HCT116 (cell line): ENCODE results near the gene SPRED3. TPM values are rescaled to one million over a fixed set of nuclear protein-coding genes. Genes with fewer than 3 reads are reported as not detected.

Experiments
- ATAC-seq: fragments of 200-7000 bp; cut with Tn5 transposase; 2 replicates; pipeline ENCODE4 v1.9.1; 2020; ENCODE audit warnings: mild to moderate bottlenecking, moderate library complexity
- BruUV-seq: library from RNA; stranded (reverse); fragments of 400-500 nt; replicated peaks from 2 replicates; lab custom pipeline; 2021; lab: Mats Ljungman, UMichigan
- CTCF ChIA-PET: fragments of 300-600 bp; sonication (Branson Sonifier 250); formaldehyde crosslinking; loops from one replicate; lab custom pipeline; 2021; ENCODE audit warnings: antibody characterized with exemption; lab: Charles Lee
- POLR2A ChIA-PET: fragments of 300-600, 350-600 bp; sonication (Branson Sonifier 250); formaldehyde crosslinking; loops from one replicate; lab custom pipeline; 2021; ENCODE audit warnings: antibody characterized with exemption; lab: Charles Lee
- RAD21 ChIA-PET, 2 experiments: fragments of 300-600 bp; sonication (Branson Sonifier 250); formaldehyde crosslinking; loops; one replicate each; lab custom pipeline; 2023; ENCODE audit warnings: low total read pairs in 2 of 2; ENCODE audit not compliant: uncharacterized antibody in 2 of 2, unreplicated experiment in 2 of 2, low non-redundant PET in 1 of 2; lab: Charles Lee
- DNase-seq: peaks from one replicate; pipeline ENCODE4 v3.0.0-alpha.2; 2010; ENCODE audit warnings: low read depth, low spot score
- H2AFZ ChIP-seq: fragments of 200-600 bp; shearing (Covaris generic), sonication (generic); 2 replicates; pipeline ENCODE4 v1.6.1; 2017; ENCODE audit warnings: low read depth, mixed run types, mixed read lengths, antibody characterized with exemption, low read length; ENCODE audit not compliant: poor library complexity, severe bottlenecking
- H3K27ac ChIP-seq: 2 replicates; pipeline ENCODE4 v1.5.1; 2012; ENCODE audit warnings: low read depth, low read length
- H3K27me3 ChIP-seq: fragments of 200-600 bp; sonication (generic); 2 replicates; pipeline ENCODE4 v1.6.1; 2016; ENCODE audit warnings: mixed run types, low read length, mixed read lengths; ENCODE audit not compliant: insufficient read depth
- H3K36me3 ChIP-seq, 2 experiments: fragments of 200-500 bp in 1 of 2; fragments of 200-600 bp in 1 of 2; sonication (Bioruptor generic) in 1 of 2; sonication (generic) in 1 of 2; 2 replicates each; pipeline versions ENCODE4 v1.5.1 to v1.6.1; 2014 to 2016; ENCODE audit warnings: low read length in 2 of 2, inconsistent platforms in 1 of 2, mixed read lengths in 1 of 2, mixed run types in 1 of 2; ENCODE audit not compliant: insufficient read depth in 2 of 2, control insufficient read depth in 1 of 2
- H3K4me1 ChIP-seq, 2 experiments: fragments of 200-600 bp in 1 of 2; sonication (generic) in 1 of 2; 2 replicates each; pipeline versions ENCODE4 v1.5.1 to v1.6.1; 2012 to 2017; ENCODE audit warnings: low read length in 2 of 2, inconsistent platforms in 1 of 2, mild to moderate bottlenecking in 1 of 2, mixed read lengths in 1 of 2, mixed run types in 1 of 2, moderate library complexity in 1 of 2; ENCODE audit not compliant: insufficient read depth in 2 of 2, control insufficient read depth in 1 of 2
- H3K4me2 ChIP-seq: fragments of 200-600 bp; sonication (generic); 2 replicates; pipeline ENCODE4 v1.6.1; 2017; ENCODE audit warnings: mixed run types, low read length, mixed read lengths
- H3K4me3 ChIP-seq, 2 experiments: fragments of 200-600 bp in 1 of 2; sonication (generic) in 1 of 2; replicated peaks in 1 of 2; 2 replicates each; pipeline ENCODE4 v1.5.1; 2011 to 2016; ENCODE audit warnings: low read length in 2 of 2, control low read depth in 1 of 2, low read depth in 1 of 2, mild to moderate bottlenecking in 1 of 2, mixed read lengths in 1 of 2, mixed run types in 1 of 2
- H3K79me2 ChIP-seq: fragments of 200-600 bp; sonication (generic); 2 replicates; pipeline ENCODE4 v1.6.1; 2017; ENCODE audit warnings: mild to moderate bottlenecking, mixed run types, low read length, moderate library complexity, mixed read lengths; ENCODE audit not compliant: insufficient read depth
- H3K9ac ChIP-seq: fragments of 200-600 bp; sonication (generic); 2 replicates; pipeline ENCODE4 v1.6.1; 2016; ENCODE audit warnings: low read length, mixed read lengths
- H3K9me2 ChIP-seq: fragments of 200-600 bp; sonication (generic), shearing (Covaris generic); 2 replicates; pipeline ENCODE4 v1.6.1; 2017; ENCODE audit warnings: mixed run types, mild to moderate bottlenecking, moderate library complexity; ENCODE audit not compliant: insufficient read depth
- H3K9me3 ChIP-seq, 2 experiments: fragments of 200-500 bp in 1 of 2; fragments of 200-600 bp in 1 of 2; sonication (Bioruptor generic) in 1 of 2; sonication (generic) in 1 of 2; 2 replicates each; pipeline ENCODE4 v1.6.1; 2014 to 2017; ENCODE audit warnings: low read length in 2 of 2, mixed read lengths in 2 of 2, inconsistent platforms in 1 of 2, low read depth in 1 of 2, mild to moderate bottlenecking in 1 of 2, mixed run types in 1 of 2, moderate library complexity in 1 of 2; ENCODE audit not compliant: control insufficient read depth in 1 of 2, insufficient read depth in 1 of 2
- H4K20me1 ChIP-seq: fragments of 200-600 bp; sonication (generic), shearing (Covaris generic); 2 replicates; pipeline ENCODE4 v1.6.1; 2017; ENCODE audit warnings: mixed run types, mild to moderate bottlenecking, moderate library complexity; ENCODE audit not compliant: insufficient read depth
- CBX3 ChIP-seq: IDR thresholded peaks from 2 replicates; pipeline ENCODE4 v1.6.1; 2012; ENCODE audit warnings: low read depth
- CEBPB ChIP-seq: IDR thresholded peaks from 2 replicates; pipeline ENCODE4 v1.6.1; 2012; ENCODE audit warnings: low read depth
- ELF1 ChIP-seq: IDR thresholded peaks from 2 replicates; pipeline ENCODE4 v1.6.1; 2012; ENCODE audit warnings: low read depth, borderline replicate concordance
- JUND ChIP-seq: IDR thresholded peaks from 2 replicates; pipeline ENCODE4 v1.6.1; 2012
- RAD21 ChIP-seq: IDR thresholded peaks from 2 replicates; pipeline ENCODE4 v1.6.1; 2012; ENCODE audit warnings: low read depth, mild to moderate bottlenecking
- SIN3A ChIP-seq: IDR thresholded peaks from 2 replicates; pipeline ENCODE4 v1.6.1; 2012; ENCODE audit warnings: low read depth
- SP1 ChIP-seq: IDR thresholded peaks from 2 replicates; pipeline ENCODE4 v1.6.1; 2012; ENCODE audit warnings: low read depth
- SRF ChIP-seq: IDR thresholded peaks from 2 replicates; pipeline ENCODE4 v1.6.1; 2012; ENCODE audit warnings: low read depth
- intact Hi-C: fragments of 100-400 bp; cut with micrococcal nuclease; formaldehyde crosslinking; loops from 2 replicates; pipeline ENCODE4 v1.10.0; 2022
- total RNA-seq: library from RNA; stranded (reverse); gene quantifications from one replicate; pipeline ENCODE4 v1.2.1, GENCODE V29; 2021; ENCODE audit not compliant: unreplicated experiment
- TF ChIP-seq, protein P1 (sequence below): IDR thresholded peaks from 2 replicates; pipeline ENCODE4 v1.6.1; 2012
- TF ChIP-seq, protein P2 (sequence below): IDR thresholded peaks from 2 replicates; pipeline ENCODE4 v1.6.1; 2012
- TF ChIP-seq, protein P3 (sequence below), 3 experiments: fragments of 200-600 bp in 1 of 3; sonication (generic) in 1 of 3; IDR thresholded peaks in 2 of 3; conservative IDR thresholded peaks in 1 of 3; 2 replicates each; pipeline ENCODE4 v1.5.1; 2012 to 2017; ENCODE audit warnings: low read depth in 2 of 3, low read length in 2 of 3, antibody characterized with exemption in 1 of 3, borderline replicate concordance in 1 of 3, control low read depth in 1 of 3, mild to moderate bottlenecking in 1 of 3, mixed read lengths in 1 of 3, mixed run types in 1 of 3, moderate library complexity in 1 of 3; ENCODE audit not compliant: insufficient read depth in 1 of 3

Gene SPRED3
- total RNA-seq, 1 experiment from 2014 or later: 3.4 TPM

DNA sequence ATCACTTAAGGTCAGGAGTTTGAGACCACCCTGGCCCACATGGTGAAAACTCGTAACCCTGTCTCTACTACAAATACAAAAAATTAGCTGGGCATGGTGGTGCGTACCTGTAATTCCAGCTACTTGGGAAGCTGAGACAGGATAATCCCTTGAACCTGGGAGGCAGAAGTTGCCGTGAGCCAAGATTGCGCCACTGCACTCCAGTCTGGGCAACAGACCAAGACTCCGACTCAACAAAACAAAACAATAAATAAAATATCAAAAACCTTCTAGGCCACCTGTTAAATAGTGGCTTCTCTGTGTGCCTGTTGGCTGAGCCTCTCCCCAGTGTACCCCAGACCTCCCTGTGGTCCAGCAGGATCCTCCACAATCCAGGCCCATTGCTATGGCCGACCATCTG, 17.4 kb upstream of the SPRED3 start:
- peaks cover 9 to 14% of the 10 kb centered on the region in 2 experiments for H3K4me1 ChIP-seq
- POLR2A ChIA-PET: no interaction called here
- no peaks in the 10 kb centered on the region for H3K27me3 ChIP-seq
- no peak overlapping the region for H3K9ac ChIP-seq
- BruUV-seq: no TSS peak
- H2AFZ ChIP-seq: no peak overlapping the region
- no peaks in the 10 kb centered on the region for H3K9me2 ChIP-seq
- no peak for DNase-seq
- no peak for ATAC-seq
- RAD21 ChIA-PET: interaction anchor here in 1 of 2 experiments (0.6 kb wide), 1 partner anchor 938 kb away, joined by 6 read pairs; no protein-coding TSS in a partner anchor
- no peak overlapping the region for H3K4me2 ChIP-seq
- peaks cover 15% of the 10 kb centered on the region for H3K79me2 ChIP-seq
- CTCF ChIA-PET: no interaction called here
- H3K4me3 ChIP-seq: no peak overlapping the region
- no peaks in the 10 kb centered on the region for H4K20me1 ChIP-seq
- no peak overlapping the region for H3K27ac ChIP-seq
- TF ChIP-seq CBX3 (no peak), ELF1 (no peak), RAD21 (no peak), SP1 (no peak), CEBPB (no peak), SRF (no peak), JUND (no peak), SIN3A (no peak)
- TF ChIP-seq, protein P1, sequence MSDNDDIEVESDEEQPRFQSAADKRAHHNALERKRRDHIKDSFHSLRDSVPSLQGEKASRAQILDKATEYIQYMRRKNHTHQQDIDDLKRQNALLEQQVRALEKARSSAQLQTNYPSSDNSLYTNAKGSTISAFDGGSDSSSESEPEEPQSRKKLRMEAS: no peak
- TF ChIP-seq, protein P2, sequence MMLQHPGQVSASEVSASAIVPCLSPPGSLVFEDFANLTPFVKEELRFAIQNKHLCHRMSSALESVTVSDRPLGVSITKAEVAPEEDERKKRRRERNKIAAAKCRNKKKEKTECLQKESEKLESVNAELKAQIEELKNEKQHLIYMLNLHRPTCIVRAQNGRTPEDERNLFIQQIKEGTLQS: no peak
- TF ChIP-seq, protein P3, sequence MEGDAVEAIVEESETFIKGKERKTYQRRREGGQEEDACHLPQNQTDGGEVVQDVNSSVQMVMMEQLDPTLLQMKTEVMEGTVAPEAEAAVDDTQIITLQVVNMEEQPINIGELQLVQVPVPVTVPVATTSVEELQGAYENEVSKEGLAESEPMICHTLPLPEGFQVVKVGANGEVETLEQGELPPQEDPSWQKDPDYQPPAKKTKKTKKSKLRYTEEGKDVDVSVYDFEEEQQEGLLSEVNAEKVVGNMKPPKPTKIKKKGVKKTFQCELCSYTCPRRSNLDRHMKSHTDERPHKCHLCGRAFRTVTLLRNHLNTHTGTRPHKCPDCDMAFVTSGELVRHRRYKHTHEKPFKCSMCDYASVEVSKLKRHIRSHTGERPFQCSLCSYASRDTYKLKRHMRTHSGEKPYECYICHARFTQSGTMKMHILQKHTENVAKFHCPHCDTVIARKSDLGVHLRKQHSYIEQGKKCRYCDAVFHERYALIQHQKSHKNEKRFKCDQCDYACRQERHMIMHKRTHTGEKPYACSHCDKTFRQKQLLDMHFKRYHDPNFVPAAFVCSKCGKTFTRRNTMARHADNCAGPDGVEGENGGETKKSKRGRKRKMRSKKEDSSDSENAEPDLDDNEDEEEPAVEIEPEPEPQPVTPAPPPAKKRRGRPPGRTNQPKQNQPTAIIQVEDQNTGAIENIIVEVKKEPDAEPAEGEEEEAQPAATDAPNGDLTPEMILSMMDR (IDR thresholded peaks at IDR 0.05 in 2 of 3, conservative IDR thresholded peaks at IDR 0.05 in 1 of 3; ENCODE audit: borderline replicate concordance in 1 of 3, insufficient read depth in 1 of 3, low read depth in 2 of 3, low read length in 2 of 3): no peak
- intact Hi-C loops: no loop called here
- no peaks in the 10 kb centered on the region for H3K9me3 ChIP-seq
- H3K36me3 ChIP-seq: peaks cover 0 to under 1% of the 10 kb centered on the region in 2 experiments; a peak in 2 of 4 replicates
